SK-N-SH treated with all-trans-retinoic acid at 6 μM for 48 hours (cell line): ENCODE measurements around the gene SAMD13.
"Not testable (repeated sequence)": the region's sequence is repeated elsewhere in the genome, so short reads cannot be mapped to it uniquely, and the experiment has no call there.

Experiments used
- ATAC-seq: fragments of 200-7000 bp; cut with Tn5 transposase; 3 replicates; pipeline ENCODE4 v1.9.1; 2020; ENCODE audit warnings: mild to moderate bottlenecking, moderate library complexity
- ARNTL ChIP-seq: fragments of 450-650 bp; formaldehyde crosslinking; IDR thresholded peaks from 2 replicates; pipeline ENCODE4 v1.5.0; 2020; ENCODE audit warnings: low read depth, mild to moderate bottlenecking, moderate library complexity, borderline replicate concordance
- BACH2 ChIP-seq: fragments of 250-450 bp; sonication (Bioruptor Pico); IDR thresholded peaks from 2 replicates; pipeline ENCODE4 v1.9.0; 2021; ENCODE audit warnings: mild to moderate bottlenecking, borderline replicate concordance
- CSDC2 ChIP-seq: fragments of 250-450 bp; sonication (Bioruptor Pico); IDR thresholded peaks from 2 replicates; pipeline ENCODE4 v1.5.0; 2020; ENCODE audit warnings: mild to moderate bottlenecking, moderate library complexity
- ESRRG ChIP-seq: fragments of 250-450 bp; sonication (Bioruptor Pico); IDR thresholded peaks from 2 replicates; pipeline ENCODE4 v1.6.1; 2021; ENCODE audit warnings: mild to moderate bottlenecking
- GLIS3 ChIP-seq: fragments of 250-450 bp; sonication (Bioruptor Pico); IDR thresholded peaks from 2 replicates; pipeline ENCODE4 v1.5.0; 2020; ENCODE audit warnings: mild to moderate bottlenecking, moderate library complexity
- PPARA ChIP-seq: fragments of 250-450 bp; sonication (Bioruptor Pico); IDR thresholded peaks from 2 replicates; pipeline ENCODE4 v1.5.0; 2020; ENCODE audit warnings: mild to moderate bottlenecking, borderline replicate concordance
- RARB ChIP-seq: fragments of 250-450 bp; sonication (Bioruptor Pico); IDR thresholded peaks from 2 replicates; pipeline ENCODE4 v1.8.0; 2021; ENCODE audit warnings: mild to moderate bottlenecking, moderate library complexity
- TOX ChIP-seq: fragments of 250-450 bp; sonication (Bioruptor Pico); IDR thresholded peaks from 2 replicates; pipeline ENCODE4 v1.8.0; 2021; ENCODE audit warnings: mild to moderate bottlenecking, moderate library complexity, borderline replicate concordance
- ZC3H10 ChIP-seq: fragments of 250-450 bp; sonication (Bioruptor Pico); IDR thresholded peaks from 2 replicates; pipeline ENCODE4 v1.5.1; 2021; ENCODE audit warnings: mild to moderate bottlenecking, moderate library complexity
- ZFP3 ChIP-seq: fragments of 250-450 bp; sonication (Bioruptor Pico); IDR thresholded peaks from 2 replicates; pipeline ENCODE4 v1.5.0; 2020; ENCODE audit warnings: mild to moderate bottlenecking, moderate library complexity
- ZFP30 ChIP-seq: fragments of 450-650 bp; formaldehyde crosslinking; IDR thresholded peaks from 2 replicates; pipeline ENCODE4 v1.5.0; 2022; ENCODE audit warnings: mild to moderate bottlenecking, moderate library complexity
- ZNF565 ChIP-seq: fragments of 450-650 bp; formaldehyde crosslinking; conservative IDR thresholded peaks from 2 replicates; pipeline ENCODE4 v1.5.0; 2020; ENCODE audit warnings: low read depth, mild to moderate bottlenecking, moderate library complexity
- ZNF70 ChIP-seq: fragments of 450-650 bp; formaldehyde crosslinking; IDR thresholded peaks from 2 replicates; pipeline ENCODE4 v1.5.0; 2020; ENCODE audit warnings: mild to moderate bottlenecking, moderate library complexity
- ZNF8 ChIP-seq: fragments of 450-650 bp; formaldehyde crosslinking; IDR thresholded peaks from 2 replicates; pipeline ENCODE4 v1.5.0; 2020; ENCODE audit warnings: mild to moderate bottlenecking, moderate library complexity
- TF ChIP-seq, protein P1 (sequence below): fragments of 250-450 bp; sonication (Bioruptor Pico); IDR thresholded peaks from 2 replicates; pipeline ENCODE4 v1.8.0; 2021; ENCODE audit warnings: low read depth, mild to moderate bottlenecking, moderate library complexity, borderline replicate concordance
- TF ChIP-seq, protein P2 (sequence below): fragments of 250-450 bp; sonication (Bioruptor Pico); IDR thresholded peaks from 2 replicates; pipeline ENCODE4 v1.5.0; 2020; ENCODE audit warnings: mild to moderate bottlenecking, moderate library complexity
- TF ChIP-seq, protein P3 (sequence below): fragments of 250-450 bp; sonication (Bioruptor Pico); IDR thresholded peaks from 2 replicates; pipeline ENCODE4 v1.5.1; 2020; ENCODE audit warnings: low read depth, mild to moderate bottlenecking, moderate library complexity
- TF ChIP-seq, protein P4 (sequence below): fragments of 250-450 bp; sonication (Bioruptor Pico); IDR thresholded peaks from 2 replicates; pipeline ENCODE4 v1.5.1; 2021; ENCODE audit warnings: mild to moderate bottlenecking, moderate library complexity

The SAMD13 gene

DNA sequence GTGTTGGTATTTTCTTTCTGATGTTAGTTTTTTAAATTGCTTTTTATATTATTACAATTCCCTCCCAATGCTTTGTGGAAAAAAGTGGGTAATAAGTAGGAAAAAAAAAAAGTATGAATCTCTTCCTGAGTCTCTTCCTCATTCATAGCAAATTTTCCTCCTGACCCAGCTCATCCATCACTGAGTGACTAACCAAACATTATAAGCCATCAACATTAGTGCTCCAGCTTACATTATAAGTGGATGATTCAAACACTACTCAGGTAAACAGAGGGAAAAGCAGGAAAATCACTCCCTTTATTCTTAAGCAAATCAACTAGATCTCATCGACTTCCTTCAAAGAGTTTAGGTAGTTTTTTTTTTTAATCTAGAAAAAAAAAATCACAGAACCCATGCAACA, 15.4 kb upstream of the SAMD13 start:
- TF ChIP-seq ZFP3 (CRISPR knock-in tag): no peak
- no peak for ATAC-seq

DNA sequence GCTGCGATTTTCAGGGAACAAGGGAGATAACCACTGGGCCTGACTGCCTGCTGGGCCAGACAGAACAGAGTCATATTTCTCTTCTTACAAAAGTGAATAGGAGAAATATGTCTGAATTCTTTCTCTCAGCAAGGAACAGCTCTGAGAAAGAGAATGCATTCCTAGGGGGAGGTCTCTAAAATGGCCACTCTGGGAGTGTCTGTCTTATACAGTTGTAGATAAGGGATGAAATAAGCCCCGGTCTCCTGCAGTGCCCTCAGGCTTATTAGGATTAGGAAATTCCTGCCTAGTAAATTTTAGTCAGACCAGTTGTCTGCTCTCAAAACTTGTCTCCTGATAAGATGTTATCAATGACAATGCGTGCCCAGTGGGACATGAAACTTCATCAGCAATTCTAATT, 14.1 kb upstream of the SAMD13 start:
- ATAC-seq: not testable (repeated sequence)

DNA sequence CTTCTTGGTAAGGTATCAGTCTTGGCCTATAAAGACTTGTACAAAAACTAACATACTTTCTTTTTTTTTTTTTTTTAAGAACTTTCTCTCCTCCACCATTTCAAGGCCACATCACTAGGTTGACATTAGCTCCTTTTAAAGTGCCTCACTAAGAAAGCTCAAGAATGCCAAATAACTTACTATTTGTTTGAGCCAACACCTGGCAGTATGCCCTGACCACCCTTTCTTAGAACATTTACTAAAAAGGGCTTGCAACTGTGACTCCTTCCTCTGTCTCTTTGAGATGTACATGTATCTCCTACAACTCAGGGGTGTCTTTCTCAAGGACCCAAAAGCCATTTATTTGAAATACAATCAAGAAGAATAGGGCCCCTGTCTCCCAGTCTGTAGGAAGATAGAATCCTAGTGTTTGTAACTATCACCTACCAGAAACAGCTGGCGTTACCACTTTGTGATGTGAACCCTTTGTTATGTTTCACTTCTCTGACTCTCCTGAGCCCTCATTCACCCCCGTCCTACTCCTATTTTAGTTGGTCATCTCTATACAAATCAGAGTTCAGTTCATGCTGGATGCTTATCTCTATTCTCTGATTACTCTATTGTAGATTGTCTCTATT, 12.2 kb upstream of the SAMD13 start:
- TF ChIP-seq BACH2 (CRISPR knock-in tag) (no peak), ZNF565 (no peak)
- TF ChIP-seq, all 23 proteins: peak for 0
- no peak for ATAC-seq

DNA sequence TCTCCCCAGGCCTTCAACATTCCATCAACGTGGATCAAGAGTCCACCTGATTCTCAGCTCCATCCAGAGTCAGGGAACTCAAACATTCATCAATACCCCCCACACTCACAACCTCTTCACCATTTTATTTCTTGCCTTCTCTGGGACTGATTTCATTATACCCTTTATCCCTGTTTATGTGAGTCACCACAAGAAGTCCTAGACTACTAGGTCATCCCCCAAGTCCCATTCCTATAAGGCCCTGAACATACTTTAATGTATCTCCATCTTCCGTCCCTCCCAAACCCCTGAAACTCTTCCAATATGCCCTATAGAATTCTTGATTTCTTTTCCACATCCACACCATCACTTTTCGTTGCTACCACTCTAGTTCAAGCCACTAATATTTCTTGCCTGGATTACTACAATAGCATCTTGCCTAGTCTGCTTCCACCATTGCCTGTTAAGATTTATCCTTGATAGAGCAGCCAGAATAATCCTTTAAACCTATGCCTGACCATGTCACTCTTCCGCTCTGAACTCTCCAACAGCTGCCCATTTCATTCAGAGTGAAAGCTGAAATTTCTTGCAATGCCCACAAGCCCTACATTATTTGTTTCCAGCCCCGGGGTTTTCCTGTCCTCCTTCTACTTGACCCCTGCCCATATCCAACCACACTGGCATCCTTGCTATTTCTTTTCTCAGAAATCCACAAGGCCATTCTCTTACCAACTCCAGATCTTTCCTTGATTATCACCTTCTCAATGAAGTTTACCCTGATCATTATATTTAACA, 9.4 kb upstream of the SAMD13 start:
- TF ChIP-seq PPARA (CRISPR knock-in tag): no peak
- TF ChIP-seq, protein P1, sequence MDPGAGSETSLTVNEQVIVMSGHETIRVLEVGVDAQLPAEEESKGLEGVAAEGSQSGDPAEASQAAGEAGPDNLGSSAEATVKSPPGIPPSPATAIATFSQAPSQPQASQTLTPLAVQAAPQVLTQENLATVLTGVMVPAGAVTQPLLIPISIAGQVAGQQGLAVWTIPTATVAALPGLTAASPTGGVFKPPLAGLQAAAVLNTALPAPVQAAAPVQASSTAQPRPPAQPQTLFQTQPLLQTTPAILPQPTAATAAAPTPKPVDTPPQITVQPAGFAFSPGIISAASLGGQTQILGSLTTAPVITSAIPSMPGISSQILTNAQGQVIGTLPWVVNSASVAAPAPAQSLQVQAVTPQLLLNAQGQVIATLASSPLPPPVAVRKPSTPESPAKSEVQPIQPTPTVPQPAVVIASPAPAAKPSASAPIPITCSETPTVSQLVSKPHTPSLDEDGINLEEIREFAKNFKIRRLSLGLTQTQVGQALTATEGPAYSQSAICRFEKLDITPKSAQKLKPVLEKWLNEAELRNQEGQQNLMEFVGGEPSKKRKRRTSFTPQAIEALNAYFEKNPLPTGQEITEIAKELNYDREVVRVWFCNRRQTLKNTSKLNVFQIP: no peak
- TF ChIP-seq ZNF565: no peak
- no peak for TF ChIP-seq ZNF8 (CRISPR knock-in tag)
- TF ChIP-seq TOX (CRISPR knock-in tag): no peak
- TF ChIP-seq, protein P2, sequence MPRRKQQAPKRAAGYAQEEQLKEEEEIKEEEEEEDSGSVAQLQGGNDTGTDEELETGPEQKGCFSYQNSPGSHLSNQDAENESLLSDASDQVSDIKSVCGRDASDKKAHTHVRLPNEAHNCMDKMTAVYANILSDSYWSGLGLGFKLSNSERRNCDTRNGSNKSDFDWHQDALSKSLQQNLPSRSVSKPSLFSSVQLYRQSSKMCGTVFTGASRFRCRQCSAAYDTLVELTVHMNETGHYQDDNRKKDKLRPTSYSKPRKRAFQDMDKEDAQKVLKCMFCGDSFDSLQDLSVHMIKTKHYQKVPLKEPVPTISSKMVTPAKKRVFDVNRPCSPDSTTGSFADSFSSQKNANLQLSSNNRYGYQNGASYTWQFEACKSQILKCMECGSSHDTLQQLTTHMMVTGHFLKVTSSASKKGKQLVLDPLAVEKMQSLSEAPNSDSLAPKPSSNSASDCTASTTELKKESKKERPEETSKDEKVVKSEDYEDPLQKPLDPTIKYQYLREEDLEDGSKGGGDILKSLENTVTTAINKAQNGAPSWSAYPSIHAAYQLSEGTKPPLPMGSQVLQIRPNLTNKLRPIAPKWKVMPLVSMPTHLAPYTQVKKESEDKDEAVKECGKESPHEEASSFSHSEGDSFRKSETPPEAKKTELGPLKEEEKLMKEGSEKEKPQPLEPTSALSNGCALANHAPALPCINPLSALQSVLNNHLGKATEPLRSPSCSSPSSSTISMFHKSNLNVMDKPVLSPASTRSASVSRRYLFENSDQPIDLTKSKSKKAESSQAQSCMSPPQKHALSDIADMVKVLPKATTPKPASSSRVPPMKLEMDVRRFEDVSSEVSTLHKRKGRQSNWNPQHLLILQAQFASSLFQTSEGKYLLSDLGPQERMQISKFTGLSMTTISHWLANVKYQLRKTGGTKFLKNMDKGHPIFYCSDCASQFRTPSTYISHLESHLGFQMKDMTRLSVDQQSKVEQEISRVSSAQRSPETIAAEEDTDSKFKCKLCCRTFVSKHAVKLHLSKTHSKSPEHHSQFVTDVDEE (CRISPR knock-in tag): no peak
- TF ChIP-seq ZFP3 (CRISPR knock-in tag): no peak
- TF ChIP-seq RARB (CRISPR knock-in tag): no peak
- TF ChIP-seq BACH2 (CRISPR knock-in tag): no peak
- no peak for TF ChIP-seq ARNTL (CRISPR knock-in tag)
- TF ChIP-seq ZFP30 (CRISPR knock-in tag): no peak
- TF ChIP-seq CSDC2: no peak
- no peak for TF ChIP-seq ESRRG (CRISPR knock-in tag)
- ATAC-seq: no peak

DNA sequence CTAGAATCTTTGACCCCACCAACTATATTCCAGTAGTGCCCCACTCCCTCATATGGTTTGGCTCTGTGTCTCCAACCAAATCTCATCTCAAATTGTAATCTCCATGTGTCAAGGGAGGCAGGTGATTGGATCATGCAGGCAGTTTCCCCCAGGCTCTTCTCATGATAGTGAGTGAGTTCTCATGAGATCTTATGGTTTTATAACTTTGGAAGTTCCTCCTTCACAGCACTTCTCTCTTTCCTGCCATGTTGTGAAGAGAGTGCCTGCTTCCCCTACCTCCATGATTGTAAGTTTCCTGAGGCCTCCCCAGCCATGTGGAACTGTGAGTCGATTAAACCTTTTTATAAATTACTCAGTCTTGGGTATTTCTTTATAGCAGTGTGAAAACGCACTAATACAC, 7.7 kb upstream of the SAMD13 start:
- TF ChIP-seq ZNF565 (no peak), TOX (CRISPR knock-in tag) (no peak)
- TF ChIP-seq, protein P3, sequence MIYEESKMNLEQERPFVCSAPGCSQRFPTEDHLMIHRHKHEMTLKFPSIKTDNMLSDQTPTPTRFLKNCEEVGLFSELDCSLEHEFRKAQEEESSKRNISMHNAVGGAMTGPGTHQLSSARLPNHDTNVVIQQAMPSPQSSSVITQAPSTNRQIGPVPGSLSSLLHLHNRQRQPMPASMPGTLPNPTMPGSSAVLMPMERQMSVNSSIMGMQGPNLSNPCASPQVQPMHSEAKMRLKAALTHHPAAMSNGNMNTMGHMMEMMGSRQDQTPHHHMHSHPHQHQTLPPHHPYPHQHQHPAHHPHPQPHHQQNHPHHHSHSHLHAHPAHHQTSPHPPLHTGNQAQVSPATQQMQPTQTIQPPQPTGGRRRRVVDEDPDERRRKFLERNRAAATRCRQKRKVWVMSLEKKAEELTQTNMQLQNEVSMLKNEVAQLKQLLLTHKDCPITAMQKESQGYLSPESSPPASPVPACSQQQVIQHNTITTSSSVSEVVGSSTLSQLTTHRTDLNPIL: no peak
- TF ChIP-seq, protein P1: no peak
- no peak for ATAC-seq

DNA sequence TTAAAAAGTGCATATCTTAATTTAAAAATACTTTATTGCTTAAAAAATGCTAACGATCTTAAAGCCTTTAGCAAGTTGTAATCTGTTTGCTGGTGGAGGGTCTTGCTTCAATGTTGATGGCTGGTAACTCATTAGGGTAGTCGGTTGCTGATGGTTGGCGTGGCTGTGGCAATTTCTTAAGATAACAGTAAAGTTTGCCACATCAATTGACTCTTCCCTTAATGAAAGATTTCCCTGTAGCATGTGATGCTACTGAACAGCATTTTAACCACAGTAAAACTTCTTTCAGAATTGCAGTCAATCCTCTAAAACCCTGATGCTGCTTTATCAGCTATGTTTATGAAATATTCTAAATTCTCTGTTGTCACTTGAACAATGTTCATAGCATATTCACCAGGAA, 6.8 kb upstream of the SAMD13 start:
- no peak for ATAC-seq

More for the DNA sequence above, 6.8 kb upstream of the SAMD13 start:
- TF ChIP-seq ESRRG (CRISPR knock-in tag): no peak
- TF ChIP-seq GLIS3: no peak
- TF ChIP-seq, protein P3: no peak
- TF ChIP-seq ZC3H10 (CRISPR knock-in tag): no peak
- no peak for TF ChIP-seq ZFP30 (CRISPR knock-in tag)
- TF ChIP-seq, protein P4, sequence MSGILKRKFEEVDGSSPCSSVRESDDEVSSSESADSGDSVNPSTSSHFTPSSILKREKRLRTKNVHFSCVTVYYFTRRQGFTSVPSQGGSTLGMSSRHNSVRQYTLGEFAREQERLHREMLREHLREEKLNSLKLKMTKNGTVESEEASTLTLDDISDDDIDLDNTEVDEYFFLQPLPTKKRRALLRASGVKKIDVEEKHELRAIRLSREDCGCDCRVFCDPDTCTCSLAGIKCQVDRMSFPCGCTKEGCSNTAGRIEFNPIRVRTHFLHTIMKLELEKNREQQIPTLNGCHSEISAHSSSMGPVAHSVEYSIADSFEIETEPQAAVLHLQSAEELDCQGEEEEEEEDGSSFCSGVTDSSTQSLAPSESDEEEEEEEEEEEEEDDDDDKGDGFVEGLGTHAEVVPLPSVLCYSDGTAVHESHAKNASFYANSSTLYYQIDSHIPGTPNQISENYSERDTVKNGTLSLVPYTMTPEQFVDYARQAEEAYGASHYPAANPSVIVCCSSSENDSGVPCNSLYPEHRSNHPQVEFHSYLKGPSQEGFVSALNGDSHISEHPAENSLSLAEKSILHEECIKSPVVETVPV (CRISPR knock-in tag): no peak
- TF ChIP-seq ZNF70 (CRISPR knock-in tag): no peak
- no peak for TF ChIP-seq ARNTL (CRISPR knock-in tag)
- no peak for TF ChIP-seq ZNF8 (CRISPR knock-in tag)
- TF ChIP-seq BACH2 (CRISPR knock-in tag): no peak
- no peak for TF ChIP-seq CSDC2
- TF ChIP-seq, protein P1: no peak
